Suprapubic skin (tissue), 4 donors: ENCODE measurements around the gene ARG1. TPM values are rescaled to one million over a fixed set of nuclear protein-coding genes. Genes with fewer than 3 reads are reported as not detected.

Source experiments
- DNase-seq, 2 donors: peaks; one replicate each; pipeline ENCODE4 v3.0.0-alpha.2; 2019; ENCODE audit warnings: low spot score in 2 of 2
- H3K27ac ChIP-seq: fragments of 200-600 bp; sonication (generic); one replicate; pipeline ENCODE4 v1.5.1; 2019
- H3K27me3 ChIP-seq: fragments of 200-600 bp; sonication (generic); one replicate; pipeline ENCODE4 v1.5.1; 2019
- H3K36me3 ChIP-seq: fragments of 200-600 bp; sonication (generic); one replicate; pipeline ENCODE4 v1.5.1; 2019
- H3K4me1 ChIP-seq: fragments of 200-600 bp; sonication (generic); one replicate; pipeline ENCODE4 v1.5.1; 2019
- H3K4me3 ChIP-seq: fragments of 200-600 bp; sonication (generic); one replicate; pipeline ENCODE4 v1.5.1; 2019; ENCODE audit warnings: mild to moderate bottlenecking
- H3K9me3 ChIP-seq: fragments of 200-600 bp; sonication (generic); one replicate; pipeline ENCODE4 v1.5.1; 2019
- EP300 ChIP-seq: sonication (generic); formaldehyde crosslinking; IDR thresholded peaks from one replicate; pipeline ENCODE4 v1.6.1; 2017; ENCODE audit warnings: antibody characterized with exemption
- POLR2A ChIP-seq, 2 donors: fragments of 450-650 bp; IDR thresholded peaks; one replicate each; pipeline ENCODE4 v1.6.1; 2017; ENCODE audit warnings: antibody characterized with exemption in 2 of 2, mild to moderate bottlenecking in 2 of 2, moderate library complexity in 2 of 2
- POLR2AphosphoS5 ChIP-seq, 3 donors: sonication (generic); formaldehyde crosslinking; IDR thresholded peaks; one replicate each; pipeline ENCODE4 v1.6.1; 2017; ENCODE audit warnings: antibody characterized with exemption in 3 of 3
- WGBS: methylation state at CpG from one replicate; pipeline ENCODE4 v1.1.5; 2018; 5-methylcytosine and 5-hydroxymethylcytosine counted together
- total RNA-seq, 4 donors: library from RNA; depleted of rRNA; stranded (reverse); fragments of >200 nt; gene quantifications; one replicate each; pipeline ENCODE4 v1.1.0, GENCODE V29; 2016
- TF ChIP-seq, protein P1 (sequence below), 2 donors: fragments of 200-600 bp in 1 of 2; fragments of 450-650 bp in 1 of 2; sonication (generic) in 1 of 2; IDR thresholded peaks; one replicate each; pipeline ENCODE4 v1.5.1; 2016 to 2019; ENCODE audit warnings: antibody characterized with exemption in 2 of 2, mild to moderate bottlenecking in 1 of 2, moderate library complexity in 1 of 2

Gene ARG1
- total RNA-seq, 4 donors from 2014 or later = 31.8 to 150 (median 102) TPM

DNA sequence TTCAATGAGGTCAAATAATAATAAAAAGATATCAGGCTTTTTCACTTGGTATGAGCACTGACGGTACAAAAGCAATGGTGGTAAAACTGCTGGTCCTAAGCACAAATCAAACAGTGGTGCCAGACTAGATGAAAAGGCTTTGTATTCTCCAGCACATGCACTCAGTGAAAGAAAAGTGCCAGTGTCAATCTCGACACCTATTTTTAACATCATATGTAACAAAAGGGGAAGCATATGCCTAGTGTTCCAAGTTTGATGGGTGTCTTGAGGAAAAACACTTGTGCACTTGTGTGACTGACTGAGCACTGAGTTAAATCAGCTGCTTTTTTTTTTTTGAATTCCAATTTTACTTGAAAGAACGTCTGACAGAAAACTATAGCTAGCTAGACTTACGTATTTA, 27.7 kb downstream of the ARG1 start:
- no peak for DNase-seq
- no peaks in the 10 kb centered on the region for H3K9me3 ChIP-seq
- 82% methylated on average over 4 of the region's 4 CpGs for WGBS
- peaks cover 97% of the 10 kb centered on the region for H3K36me3 ChIP-seq
- H3K4me3 ChIP-seq = no peak overlapping the region
- H3K27me3 ChIP-seq = no peaks in the 10 kb centered on the region
- TF ChIP-seq EP300 = no peak
- TF ChIP-seq, protein P1, sequence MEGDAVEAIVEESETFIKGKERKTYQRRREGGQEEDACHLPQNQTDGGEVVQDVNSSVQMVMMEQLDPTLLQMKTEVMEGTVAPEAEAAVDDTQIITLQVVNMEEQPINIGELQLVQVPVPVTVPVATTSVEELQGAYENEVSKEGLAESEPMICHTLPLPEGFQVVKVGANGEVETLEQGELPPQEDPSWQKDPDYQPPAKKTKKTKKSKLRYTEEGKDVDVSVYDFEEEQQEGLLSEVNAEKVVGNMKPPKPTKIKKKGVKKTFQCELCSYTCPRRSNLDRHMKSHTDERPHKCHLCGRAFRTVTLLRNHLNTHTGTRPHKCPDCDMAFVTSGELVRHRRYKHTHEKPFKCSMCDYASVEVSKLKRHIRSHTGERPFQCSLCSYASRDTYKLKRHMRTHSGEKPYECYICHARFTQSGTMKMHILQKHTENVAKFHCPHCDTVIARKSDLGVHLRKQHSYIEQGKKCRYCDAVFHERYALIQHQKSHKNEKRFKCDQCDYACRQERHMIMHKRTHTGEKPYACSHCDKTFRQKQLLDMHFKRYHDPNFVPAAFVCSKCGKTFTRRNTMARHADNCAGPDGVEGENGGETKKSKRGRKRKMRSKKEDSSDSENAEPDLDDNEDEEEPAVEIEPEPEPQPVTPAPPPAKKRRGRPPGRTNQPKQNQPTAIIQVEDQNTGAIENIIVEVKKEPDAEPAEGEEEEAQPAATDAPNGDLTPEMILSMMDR (IDR thresholded peaks at IDR 0.05) = no peak
- H3K27ac ChIP-seq = no peak overlapping the region
- H3K4me1 ChIP-seq = no peaks in the 10 kb centered on the region

DNA sequence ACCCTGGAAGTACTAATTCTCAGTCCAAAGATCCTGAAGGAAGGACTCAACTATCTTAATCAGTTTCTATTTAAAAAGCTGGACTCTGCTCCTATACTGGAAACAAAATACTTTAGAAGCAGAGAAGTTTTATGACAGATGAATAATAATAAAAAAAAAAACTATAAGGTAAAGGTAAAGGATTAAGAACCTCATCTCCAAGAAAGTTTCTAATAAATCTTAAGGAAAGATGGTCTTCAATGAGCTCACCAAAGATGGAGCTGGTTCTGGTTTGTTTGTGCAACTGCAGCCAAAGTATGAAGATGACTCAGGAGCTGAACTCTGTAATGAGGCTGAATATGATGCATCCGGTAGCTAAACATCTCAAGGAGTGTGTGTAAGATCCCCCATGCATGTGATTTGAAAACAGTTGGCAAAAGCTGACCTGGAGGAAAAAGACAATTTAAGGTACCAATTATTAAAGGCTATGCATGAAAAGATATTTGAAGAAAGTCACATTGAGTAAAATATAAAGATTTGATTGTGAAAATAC, 29.8 kb downstream of the ARG1 start:
- Histone ChIP-seq H3K4me3 (no peak overlapping the region), H3K27ac (no peak overlapping the region), H3K27me3 (no peaks in the 10 kb centered on the region), H3K36me3 (peaks cover 98% of the 10 kb centered on the region), H3K9me3 (no peaks in the 10 kb centered on the region), H3K4me1 (no peaks in the 10 kb centered on the region)
- TF ChIP-seq POLR2AphosphoS5 (IDR thresholded peaks at IDR 0.05) = no peak
- TF ChIP-seq EP300 = no peak
- no peak for TF ChIP-seq POLR2A (IDR thresholded peaks at IDR 0.05)
- TF ChIP-seq, protein P1 (IDR thresholded peaks at IDR 0.05) = no peak
- WGBS = 83% methylated on average over 1 of the region's 1 CpG
- DNase-seq = no peak

DNA sequence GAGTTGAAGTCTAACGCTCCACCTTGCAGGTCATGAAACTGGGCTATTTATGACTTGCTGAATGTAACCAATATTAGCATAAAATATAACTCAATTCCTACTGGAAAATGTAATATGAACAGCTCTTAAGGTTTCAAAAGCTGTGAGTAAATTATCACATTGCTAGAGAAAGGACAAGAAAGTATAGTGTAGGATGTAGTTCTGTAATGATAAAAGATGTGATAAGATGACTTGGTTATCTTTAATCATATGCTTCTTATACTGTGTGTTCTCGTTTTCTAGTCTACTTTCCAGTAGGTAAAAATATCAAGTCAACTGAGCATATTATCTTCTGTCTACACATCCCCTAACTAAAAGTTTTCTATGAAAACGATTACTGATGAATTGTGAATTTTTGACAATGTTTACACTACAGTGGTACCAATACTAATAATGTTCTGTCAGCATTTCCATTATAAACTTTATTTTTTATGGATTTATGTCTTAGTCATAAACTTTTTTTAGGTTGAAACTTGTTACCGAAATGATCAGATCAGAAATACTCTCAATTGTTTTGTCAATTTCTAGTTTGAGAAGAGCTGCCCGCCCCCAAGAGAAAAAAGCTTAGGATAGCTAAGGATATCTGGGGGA, 40.4 kb downstream of the ARG1 start:
- Histone ChIP-seq H3K36me3 (peaks cover 88% of the 10 kb centered on the region), H3K27me3 (no peaks in the 10 kb centered on the region), H3K4me1 (no peaks in the 10 kb centered on the region), H3K27ac (no peak overlapping the region), H3K9me3 (no peaks in the 10 kb centered on the region), H3K4me3 (no peak overlapping the region)
- no peak for TF ChIP-seq POLR2AphosphoS5 (IDR thresholded peaks at IDR 0.05)
- TF ChIP-seq POLR2A (IDR thresholded peaks at IDR 0.05) = no peak
- TF ChIP-seq, protein P1 (IDR thresholded peaks at IDR 0.05) = no peak
- TF ChIP-seq EP300 = no peak
- 90% methylated on average over 5 of the region's 5 CpGs for whole genome bisulfite sequencing
- no peak for DNase-seq

DNA sequence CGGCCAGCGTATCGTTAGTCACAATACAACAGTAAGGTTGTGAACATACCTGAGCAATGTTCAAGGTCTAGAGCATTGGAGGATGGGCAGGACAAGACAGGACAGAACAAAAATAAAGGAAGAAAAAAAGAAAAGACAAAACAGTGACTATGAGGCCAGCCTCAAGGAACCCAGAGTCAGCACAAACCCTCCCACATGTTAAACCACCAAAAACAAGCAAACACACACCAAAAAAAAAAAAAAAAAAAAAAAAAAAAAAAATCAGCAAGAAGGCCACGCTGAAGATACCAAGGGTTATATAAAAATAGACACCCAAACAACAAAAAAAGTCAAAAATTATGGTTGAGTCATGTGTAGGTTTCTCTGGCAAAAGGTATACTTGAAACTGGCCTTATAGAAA, 42.2 kb downstream of the ARG1 start:
- no peak overlapping the region for H3K4me3 ChIP-seq
- no peak overlapping the region for H3K27ac ChIP-seq
- H3K4me1 ChIP-seq = no peaks in the 10 kb centered on the region
- peaks cover 88% of the 10 kb centered on the region for H3K36me3 ChIP-seq
- H3K9me3 ChIP-seq = no peaks in the 10 kb centered on the region
- TF ChIP-seq POLR2A (IDR thresholded peaks at IDR 0.05) (no peak), POLR2AphosphoS5 (IDR thresholded peaks at IDR 0.05) (no peak), EP300 (no peak)
- TF ChIP-seq, protein P1 (IDR thresholded peaks at IDR 0.05) = no peak
- no peaks in the 10 kb centered on the region for H3K27me3 ChIP-seq
- WGBS = 93% methylated on average over 4 of the region's 4 CpGs
- DNase-seq = no peak

DNA sequence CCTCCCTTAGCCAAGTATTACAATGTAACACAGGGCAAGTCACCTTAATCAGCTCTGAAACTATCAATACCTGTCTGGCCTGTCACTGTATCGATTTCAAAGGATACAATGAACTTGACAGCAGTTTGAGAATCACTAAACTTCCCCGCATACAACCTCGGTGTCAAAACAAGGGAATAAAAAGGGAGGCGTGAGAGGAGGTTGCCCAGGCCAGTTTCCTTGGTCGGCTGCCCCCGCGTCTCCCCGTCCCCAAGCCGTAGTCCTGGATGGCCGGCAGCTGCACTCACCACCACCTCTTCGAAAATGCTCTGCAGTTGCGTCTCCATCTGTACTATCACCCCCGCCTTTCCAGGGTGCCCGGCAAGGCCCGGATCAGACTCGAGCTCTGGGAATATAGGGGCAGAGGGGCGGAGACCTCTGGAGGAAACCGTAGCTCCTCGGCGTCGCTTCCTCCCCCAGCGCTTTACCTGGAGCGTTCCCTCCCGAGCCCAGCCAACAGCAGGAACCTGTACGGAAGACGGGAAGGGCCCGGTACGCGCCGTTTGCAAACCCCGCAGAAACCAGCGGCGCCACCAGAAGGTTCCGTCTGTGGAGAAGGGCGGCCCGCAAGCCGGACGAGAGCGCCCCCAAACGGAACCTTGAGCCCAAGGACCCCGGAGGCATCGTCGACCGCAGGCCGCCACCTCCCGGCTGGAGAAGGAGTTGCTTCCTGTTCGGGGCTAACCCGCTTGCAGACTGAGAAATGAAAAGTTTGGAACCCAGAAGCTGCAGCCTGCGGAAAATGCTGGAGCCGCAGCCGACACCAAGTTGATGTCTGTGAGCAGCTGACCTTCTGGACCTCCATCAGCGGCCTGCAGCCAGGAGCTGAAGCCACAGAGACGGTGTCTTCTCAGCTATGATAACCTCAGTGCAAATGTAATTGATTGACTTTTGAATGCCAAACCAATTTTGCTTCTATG, 55.0 kb downstream of the ARG1 start, which contains the start of gene MED23:
Gene MED23 (minus strand): TSS at position 519 of the 959 bp plus-strand sequence. CDS start 193 bp downstream, at position 326.
- TF ChIP-seq, protein P1 (IDR thresholded peaks at IDR 0.05) = peak; percentile 82 to 92
- peak in 1 of 2 donors; percentile 59 for TF ChIP-seq POLR2A (IDR thresholded peaks at IDR 0.05)
- TF ChIP-seq EP300 = no peak
- peak in 2 of 3 donors; percentile 49 to 97 for TF ChIP-seq POLR2AphosphoS5 (IDR thresholded peaks at IDR 0.05)
- no peaks in the 10 kb centered on the region for H3K27me3 ChIP-seq
- H3K36me3 ChIP-seq = peaks cover 21% of the 10 kb centered on the region
- under 1% methylated on average over 38 of the region's 53 CpGs for WGBS
- peaks cover 48% of the 10 kb centered on the region for H3K4me1 ChIP-seq
- H3K9me3 ChIP-seq = no peaks in the 10 kb centered on the region
- DNase-seq = peak; percentile 96
- peak within 1 kb of the TSS; percentile 87 for H3K27ac ChIP-seq
- H3K4me3 ChIP-seq = peak within 1 kb of the TSS; percentile 81
